ENCODE data around the gene MCM7.
A peak's percentile ranks its signal among the peaks of the same experiment; 100 is the strongest.

The MCM7 gene

DNA sequence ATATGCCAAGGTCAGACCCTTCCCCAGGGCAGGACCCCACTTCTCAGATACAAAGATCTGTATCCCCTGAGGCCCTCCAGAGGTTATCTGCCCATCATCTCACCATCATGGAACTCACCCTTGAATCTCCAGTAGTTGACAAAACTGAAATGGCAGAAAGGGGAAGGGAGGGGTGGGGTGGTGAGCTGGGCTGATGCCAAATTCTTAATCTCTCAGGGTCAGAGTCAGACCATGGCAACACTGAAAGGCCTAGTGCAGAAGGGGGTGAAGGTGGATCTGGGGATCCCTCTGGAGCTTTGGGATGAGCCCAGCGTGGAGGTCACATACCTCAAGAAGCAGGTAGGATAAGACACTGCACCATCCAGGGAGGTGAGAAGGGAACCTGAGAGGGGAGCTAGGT is 21.4 kb upstream of the MCM7 start:
- no peak for DNase-seq (ENCODE audit: low spot score)

DNA sequence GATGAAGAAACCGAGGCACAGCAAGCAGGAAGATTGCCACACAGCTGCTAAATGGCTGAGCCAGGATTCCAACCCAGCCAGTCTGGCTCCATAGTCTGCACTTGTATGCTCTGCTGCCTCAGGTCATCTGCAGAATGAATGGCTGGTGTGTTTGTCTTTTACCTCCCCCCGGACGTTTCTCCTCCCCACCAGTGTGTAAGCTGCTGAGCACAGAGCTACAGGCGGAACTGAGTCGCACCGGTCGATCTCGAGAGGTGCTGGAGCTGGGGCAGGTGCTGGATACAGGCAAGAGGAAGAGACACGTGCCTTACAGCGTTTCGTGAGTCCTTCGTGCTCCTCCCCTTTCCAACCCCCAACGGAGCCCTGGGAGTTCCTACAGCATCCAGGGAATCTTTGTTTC is 20.9 kb upstream of the MCM7 start:
- DNase-seq (ENCODE audit: low spot score): no peak

DNA sequence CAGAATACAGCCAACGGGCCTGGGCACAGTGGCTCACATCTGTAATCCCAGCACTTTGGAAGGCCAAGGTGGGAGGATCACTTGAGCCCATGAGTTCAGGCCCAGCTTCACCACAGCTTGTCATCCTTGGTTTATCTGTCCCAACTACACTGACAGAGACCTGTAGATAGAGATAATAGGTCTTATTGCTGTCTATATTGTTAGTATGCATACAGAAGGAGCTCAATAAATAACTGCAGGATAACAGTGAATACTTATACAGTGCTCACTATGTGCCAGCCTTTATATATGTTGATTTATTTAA is 19.5 kb upstream of the MCM7 start:
- DNase-seq (ENCODE audit: low spot score): no peak

DNA sequence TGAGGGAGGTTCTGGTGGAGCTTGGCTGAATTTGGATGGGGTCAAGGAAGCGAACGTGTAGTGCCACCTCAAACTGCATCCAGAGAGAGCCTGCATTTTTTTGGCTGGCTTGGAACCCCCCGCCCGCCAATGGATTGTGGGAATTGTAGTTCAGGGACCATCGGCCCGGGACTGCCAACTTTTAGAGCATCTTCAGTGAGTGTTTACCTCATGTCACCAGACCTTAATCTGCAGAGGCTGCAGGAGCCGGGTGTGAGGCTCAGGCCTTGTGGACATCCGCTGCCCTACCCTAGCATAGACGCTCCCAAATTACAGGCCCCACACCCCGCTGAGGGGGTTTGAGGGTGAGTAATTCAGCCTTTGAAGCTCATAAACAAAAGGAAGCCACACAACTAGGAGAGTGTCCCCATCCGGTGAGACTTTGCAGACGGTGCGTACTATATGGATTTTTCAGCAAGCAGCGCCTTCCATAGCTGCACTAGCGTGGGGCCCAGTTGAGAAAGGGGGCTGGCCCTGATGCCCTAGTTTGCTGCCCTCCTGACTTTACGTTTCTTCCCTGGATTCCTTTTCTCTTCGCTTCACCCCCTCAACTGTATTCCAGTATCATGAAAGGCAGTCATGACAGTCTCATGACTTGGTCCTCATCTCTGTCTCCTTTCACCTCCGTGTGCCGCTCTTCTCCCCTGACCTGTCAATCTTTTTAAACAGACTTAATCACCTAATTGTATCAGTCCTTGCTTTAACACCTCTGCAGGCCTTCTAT is 19.0 kb upstream of the MCM7 start:
- peak; percentile 82 for DNase-seq (ENCODE audit: low spot score)

DNA sequence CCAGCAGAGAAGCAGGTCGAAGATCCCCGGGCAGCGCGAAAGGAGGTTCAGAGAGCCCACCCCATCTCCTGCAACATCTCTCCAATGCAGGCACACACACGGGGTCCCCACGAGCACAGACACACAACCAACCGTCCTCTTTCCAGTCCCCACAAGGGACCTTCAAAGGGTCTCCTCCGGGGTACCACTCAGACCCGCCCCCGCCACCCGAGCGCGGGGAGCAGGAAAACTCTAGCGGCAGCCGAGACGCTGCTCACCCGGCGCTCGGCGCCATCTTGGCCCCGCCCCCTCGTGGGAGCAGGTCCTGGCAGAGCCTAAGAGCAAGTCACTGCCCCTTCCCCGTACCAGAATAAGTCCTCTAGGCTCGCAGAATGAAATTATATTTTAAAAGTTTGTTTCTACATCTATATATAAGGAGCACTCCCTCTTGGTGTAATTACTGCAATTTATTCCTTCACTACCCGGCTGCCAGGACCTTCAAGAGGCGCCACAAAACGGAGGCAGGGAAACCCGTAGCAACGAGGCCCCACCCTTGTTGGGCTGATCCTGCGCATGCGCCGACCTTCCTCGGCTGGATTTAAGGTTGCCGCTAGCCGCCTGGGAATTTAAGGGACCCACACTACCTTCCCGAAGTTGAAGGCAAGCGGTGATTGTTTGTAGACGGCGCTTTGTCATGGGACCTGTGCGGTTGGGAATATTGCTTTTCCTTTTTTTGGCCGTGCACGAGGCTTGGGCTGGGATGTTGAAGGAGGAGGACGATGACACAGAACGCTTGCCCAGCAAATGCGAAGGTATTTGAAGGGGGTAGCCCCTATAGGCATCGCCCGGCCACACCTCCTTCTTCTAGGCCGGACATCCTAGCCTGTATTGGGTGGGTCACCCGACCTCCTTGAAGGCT is 18.1 kb upstream of the MCM7 start, which contains the start of the genes CNPY4 and TAF6:
Gene CNPY4, plus strand, starts transcription at position 563 of the 898 bp plus-strand sequence. Its CDS starts 111 bp downstream, at position 674.
Gene TAF6, minus strand, starts transcription at position 287 of the 898 bp plus-strand sequence. CDS start 5,149 bp downstream, outside the sequence.
- peak; percentile 98 for DNase-seq (ENCODE audit: low spot score)

DNA sequence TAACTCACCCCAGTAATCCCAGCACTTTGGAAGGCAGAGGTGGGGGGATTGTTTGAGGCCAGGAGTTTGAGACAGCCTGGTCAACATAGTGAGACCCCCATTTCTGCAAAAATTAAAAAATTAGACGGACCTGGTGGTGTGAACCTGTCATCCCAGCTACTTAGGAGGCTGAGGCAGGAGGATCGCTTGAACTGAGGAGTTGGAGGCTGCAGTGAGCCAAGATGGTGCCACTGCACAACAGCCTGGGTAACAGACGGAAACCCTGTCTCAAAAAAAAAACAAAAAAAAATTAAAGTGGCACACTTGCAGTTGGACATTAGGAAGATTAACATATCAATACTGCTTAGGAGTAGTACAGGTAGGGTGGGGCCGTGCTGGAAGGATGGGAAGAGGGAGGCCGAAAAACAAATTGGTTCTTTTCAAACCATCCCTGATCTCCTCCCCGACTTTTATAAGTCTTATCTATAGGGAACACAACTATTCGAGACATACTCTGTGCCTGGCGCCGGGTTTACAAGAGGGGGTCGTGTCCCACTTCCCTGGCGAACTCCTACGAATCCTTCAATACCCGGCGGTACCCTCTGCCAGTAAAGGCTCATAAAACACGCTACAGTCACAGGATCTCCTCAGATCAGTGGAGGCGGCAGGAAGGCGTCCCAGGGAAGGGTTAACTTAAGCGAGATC is 17.3 kb upstream of the MCM7 start:
- no peak for DNase-seq (ENCODE audit: low spot score)

DNA sequence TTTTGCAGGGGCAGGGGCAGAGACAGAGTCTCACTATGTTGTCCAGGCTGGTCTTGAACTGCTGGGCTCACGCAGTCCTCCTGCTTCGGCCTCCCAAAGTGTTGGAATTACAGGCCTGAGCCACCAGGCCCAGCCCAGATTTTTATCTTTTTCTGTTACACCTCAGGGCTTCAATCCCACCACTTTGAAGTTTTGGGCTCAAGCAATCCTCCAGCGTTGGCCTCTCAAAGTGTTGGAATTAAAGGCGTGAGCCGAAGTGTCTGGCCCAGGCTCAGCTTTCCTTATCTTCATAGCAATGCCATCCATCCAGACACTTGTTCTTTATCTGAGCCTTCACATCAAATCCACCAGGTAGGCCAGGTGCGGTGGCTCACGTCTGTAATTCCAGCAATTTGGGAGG is 13.8 kb upstream of the MCM7 start:
- no peak for DNase-seq (ENCODE audit: low spot score)

DNA sequence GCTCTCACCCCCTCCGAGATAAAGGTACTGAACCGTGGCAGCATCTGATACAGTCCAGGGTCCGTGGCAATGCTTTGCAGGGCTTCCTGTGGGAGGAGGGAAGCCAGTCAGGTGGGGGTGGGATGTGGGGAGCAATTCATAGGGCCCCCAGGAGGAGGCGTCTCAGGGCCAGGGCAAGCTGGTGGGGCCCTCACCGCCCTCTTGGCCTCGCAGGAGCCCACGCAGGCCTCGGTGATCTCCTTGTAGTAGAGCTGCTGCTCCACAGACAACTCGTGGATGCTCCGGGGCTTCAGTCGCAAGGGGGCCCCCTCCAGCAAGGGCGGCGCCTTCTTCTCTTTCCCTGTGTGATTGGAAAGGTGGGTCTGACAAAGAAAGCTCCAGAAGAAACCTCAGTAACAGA is 10.7 kb upstream of the MCM7 start:
- DNase-seq (ENCODE audit: low spot score): no peak

DNA sequence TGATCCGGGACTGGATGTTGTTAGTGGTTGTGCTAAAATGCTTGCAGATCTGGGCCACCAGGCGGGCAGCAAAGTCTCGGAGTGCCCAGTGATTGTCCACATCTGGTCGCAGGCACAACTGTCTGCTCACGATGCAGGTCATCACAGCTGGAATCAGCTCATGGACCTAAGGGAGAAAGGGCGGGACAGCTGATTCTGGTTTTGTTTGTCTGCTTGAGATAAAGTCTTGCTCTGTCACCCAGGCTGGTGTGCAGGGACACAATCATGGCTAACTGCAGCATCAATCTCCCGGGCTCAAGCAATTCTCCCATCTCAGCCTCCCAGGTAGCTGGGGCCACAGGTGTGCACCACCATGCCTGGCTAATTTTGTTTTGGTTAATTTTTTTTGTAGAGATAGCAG is 10.0 kb upstream of the MCM7 start:
- DNase-seq (ENCODE audit: low spot score): no peak

DNA sequence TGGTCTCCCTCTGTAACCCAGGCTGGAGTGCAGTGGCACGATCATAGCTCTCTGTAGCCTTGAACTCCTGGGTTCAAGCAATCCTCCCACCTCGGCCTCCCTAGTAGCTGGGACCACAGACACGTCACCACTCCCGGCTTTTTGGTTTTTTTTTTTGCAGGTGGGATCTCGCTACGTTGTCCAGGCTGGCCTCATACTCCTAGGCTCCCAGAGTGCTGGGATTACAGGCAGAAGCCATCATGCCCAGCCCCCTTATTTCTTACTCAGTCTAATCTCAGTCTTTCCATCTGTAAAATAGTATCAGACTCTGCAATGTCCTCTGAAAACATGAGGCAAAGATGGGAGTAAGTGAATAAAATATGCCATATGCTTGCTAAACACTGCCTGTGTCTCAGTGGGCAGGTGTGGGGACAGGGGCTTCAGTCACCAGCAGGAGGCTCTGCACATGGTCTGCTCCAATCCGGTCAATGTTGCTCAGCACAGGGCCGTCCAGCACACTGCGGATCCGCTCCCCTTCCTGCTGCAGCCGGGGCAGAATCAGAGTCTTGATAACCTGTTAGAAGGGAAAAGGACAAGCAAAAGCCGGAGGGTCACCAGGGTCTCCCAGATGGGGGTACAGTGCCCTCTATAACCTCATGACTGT is 8.4 kb upstream of the MCM7 start:
- DNase-seq (ENCODE audit: low spot score): no peak

DNA sequence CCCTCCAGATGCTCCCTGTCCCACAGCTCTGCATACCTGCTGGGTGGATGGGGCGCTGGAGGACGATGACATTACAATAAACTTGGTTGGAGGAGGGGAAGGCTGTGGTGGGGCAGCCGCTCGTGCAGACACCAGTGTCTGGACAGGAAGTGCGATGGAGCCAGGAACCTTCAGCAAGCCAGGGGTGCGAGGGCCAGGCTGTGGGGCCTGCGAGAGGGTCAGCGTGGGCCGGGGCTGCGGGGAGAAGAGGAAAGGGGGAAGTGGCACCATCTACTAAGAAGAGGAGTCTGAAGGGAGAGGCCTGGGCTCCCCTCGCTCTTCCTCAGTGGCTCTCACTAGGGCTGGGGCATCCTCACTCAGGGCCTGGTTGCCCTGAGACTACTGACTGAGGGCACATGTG is 6.7 kb upstream of the MCM7 start:
- no peak for DNase-seq (ENCODE audit: low spot score)

DNA sequence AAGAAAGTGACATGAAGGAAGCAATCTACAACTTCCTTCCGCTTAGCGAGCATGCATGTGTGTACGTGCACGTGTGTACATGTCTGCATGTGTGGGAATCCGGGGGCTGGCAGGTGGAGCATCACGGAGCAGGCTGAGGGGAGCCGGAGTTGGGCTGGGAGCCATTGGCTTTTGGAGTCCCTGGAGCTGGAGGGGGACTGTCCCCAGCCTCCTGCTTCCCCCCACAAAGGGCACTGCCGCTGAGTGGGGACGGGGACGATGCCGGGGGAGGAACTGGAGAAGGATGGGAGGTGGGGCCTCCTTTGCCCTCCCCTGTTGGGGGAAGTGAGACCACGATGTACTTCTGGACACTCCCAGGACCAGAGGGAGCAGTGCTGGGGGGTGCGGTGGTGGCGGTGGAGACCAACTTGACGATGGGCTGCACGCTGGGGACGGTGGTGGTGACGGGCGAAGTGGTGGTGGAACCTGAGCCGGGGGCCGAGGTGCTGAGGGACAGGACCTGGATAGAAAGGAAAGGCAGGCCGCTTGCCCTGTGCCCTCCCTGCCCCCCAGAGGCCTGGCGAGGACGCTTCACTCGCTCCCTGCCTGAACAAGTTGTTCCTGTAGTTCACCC is 6.0 kb upstream of the MCM7 start:
- DNase-seq (ENCODE audit: low spot score): no peak

DNA sequence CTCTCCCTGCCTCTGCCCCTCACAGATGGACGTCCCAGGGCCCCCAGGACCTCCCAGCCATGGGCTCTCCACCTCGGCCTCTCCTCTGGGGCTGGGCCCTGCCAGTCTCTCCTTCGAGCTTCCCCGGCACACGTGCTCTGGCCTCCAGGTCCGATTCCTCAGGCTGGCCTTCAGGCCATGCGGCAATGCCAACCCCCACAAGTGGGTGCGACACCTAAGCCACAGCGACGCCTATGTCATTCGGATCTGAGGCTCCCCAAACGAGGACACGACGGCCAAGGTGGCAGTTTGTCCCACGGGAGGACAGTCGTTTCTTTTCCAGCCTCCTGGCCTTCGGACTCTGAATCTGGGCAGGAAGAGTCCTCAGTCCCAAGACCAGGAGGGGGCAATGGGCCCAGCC is 5.4 kb upstream of the MCM7 start:
- DNase-seq (ENCODE audit: low spot score): no peak

DNA sequence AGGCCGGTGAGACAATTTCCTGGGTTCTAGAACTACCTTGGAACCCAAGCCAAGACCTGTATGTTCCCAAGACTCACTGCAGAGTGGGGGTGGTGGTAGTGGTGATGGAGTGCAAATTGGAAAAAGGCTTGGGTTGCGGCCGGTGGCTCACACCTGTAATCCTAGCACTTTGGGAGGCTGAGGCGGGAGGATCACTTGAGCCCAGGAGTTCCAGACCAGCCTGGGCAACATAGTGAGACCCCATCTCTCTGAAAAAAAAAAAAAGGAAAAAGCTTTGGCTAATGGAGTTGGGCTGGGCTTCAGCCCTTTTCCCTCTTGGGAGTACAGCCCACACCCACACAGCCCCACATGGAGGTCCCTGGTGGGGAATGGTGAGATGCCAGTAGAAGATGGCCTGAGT is 4.3 kb upstream of the MCM7 start:
- DNase-seq (ENCODE audit: low spot score): no peak

DNA sequence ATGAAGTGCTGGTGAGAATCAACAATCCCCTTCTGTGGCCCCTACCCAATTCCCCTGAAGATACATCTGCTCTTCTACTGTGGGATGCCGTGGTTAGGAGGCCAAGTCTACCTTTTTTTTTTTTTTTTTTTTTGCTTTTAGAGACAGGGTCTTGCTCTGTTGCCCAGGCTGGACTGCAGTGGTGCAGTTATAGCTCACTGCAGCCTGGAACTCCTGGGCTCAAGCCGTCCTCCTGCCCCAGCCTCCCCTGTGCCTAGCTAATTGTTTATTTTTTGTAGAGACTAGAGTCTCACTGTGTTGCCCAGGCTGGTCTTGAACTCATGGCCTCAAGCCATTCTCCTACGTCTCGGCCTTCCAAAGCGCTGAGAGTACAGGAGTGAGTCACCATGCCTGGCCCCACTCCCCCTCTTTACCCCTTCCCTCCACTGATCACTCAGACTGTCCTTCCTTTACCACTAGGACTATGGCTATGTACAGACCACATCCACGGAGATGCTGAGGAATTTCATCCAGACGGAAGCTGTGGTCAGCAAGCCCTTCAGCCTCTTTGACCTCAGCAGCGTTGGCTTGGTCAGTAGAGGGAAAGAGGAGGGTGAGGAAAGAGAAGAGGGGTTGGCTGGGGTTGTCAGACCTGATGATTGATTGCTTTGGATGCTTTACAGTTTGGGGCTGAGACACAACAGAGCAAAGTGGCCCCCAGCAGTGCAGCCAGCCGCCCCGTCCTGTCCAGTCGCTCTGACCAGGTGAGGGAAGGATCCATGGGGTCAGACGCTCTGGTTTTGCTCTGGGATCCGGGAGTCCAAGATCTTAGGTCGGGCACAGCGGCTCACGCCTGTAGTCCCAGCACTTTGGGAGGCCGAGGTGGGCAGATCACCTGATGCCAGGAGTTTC is 2.0 kb upstream of the MCM7 start:
- DNase-seq (ENCODE audit: low spot score): no peak

DNA sequence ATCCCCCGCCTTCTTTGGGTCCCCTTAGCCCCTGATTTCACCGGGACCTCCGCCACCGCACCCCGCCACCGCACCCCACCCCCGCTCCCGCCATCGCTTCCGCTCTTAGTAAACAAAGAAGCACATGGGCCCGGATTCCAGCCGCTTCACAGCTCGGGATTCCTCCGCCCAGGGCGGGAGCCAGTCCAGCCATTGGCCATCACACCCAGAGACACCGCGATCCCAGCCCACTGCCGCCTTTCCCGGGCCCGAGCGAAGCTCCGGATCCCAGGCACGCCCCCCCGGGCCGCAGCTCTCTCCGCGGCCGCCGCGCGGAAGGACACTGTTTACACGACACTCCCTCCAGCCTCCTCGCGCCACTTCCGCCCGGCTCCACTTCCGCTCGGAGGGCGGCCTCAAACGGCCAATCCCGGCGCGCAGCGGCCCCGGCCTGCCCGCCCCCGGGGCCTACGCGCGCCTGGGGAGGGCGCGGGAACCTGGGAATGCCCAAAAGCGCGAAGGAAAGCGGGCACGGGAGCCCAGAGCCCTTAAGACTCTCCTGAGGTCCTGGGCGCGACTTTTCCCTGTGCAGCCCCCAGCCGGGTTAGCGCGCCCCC is 679 bp downstream of the MCM7 start:
- peak; percentile 93 for DNase-seq (ENCODE audit: low spot score)

DNA sequence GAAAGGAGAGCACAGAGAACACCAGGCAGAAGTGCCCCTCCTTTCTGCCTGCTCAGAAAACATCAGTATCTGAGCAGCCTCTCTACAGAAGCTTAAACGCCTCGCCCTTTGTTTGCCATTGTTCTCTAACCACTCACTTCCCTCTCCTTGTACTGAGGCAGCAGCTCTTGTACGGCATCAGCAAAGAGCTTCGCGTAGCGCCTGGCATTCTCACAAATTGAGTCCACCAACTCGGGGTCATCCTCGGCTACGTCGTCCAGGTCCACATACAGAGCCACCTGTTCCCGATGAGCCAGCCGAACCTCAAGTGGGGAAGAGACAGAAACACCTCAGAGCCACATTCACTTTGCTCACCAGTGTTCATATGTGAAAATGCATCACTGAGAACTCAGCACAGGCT is 1.7 kb downstream of the MCM7 start:
- DNase-seq (ENCODE audit: low spot score): no peak

DNA sequence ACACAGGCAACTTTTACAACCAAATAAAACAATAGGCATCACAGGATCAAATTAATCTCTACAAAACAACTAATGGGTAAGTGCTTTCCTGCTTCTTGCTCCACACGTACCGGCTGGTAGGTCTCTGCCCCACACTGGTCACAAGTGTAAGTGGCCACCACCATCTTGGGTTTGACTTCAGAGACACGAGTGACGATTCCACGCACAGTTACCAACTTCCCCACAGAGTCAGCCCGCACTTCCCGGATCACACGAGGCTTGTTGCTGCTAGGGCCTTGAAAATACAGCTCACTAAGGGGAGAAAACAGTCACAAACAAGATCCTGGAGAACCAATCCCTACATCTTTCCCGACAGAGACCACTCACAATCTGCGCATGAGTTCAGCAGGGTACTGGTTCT is 2.3 kb downstream of the MCM7 start:
- DNase-seq (ENCODE audit: low spot score): no peak

DNA sequence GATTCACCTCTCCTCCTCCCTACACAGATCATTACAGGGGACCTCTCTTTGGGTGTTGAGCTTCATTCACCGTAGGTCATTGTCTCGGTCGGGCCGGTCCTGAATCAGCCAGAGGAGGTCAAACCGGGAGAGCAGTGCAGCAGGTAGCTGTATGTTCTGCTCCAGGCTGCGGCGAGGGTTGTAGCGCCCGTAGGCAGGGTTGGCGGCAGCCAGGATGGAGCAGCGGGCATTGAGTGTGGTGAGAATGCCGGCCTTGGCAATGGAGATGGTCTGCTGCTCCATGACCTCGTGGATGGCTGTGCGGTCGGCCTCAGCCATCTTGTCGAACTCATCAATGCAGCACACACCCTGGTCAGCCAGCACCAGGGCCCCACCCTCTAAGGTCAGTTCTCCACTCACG is 5.5 kb downstream of the MCM7 start:
- DNase-seq (ENCODE audit: low spot score): no peak

DNA sequence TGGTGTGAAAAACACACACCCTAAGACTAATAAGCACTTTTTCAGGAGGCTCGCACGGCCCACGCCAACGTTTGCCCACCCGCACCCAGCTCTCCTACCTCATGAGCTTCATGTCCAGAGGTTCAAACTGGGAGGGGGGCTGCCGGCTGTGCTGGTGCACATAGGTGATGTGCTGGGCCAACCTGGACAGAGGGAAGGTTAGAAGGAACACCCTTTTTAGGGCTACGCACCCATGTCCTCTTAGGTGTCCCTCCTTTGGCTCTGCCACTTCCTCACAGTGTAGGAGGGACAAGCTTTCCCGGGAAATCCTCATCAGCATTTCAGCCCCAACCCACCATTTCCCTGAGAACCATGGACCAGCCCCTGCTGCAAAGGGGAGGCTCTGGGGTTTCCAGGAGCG is 5.9 kb downstream of the MCM7 start:
- no peak for DNase-seq (ENCODE audit: low spot score)
